Esophagus squamous epithelium (tissue), 4 donors: ENCODE data around the gene PLK1.

Experiments used
- POLR2A ChIP-seq, 4 donors: fragments of 450-650 bp; IDR thresholded peaks; one replicate each; pipeline ENCODE4 v1.6.1; 2017; ENCODE audit warnings: antibody characterized with exemption in 4 of 4, mild to moderate bottlenecking in 4 of 4, moderate library complexity in 3 of 4
- TF ChIP-seq, protein P1 (sequence below), 6 experiments: fragments of 450-650 bp in 4 of 6; fragments of 200-600 bp in 2 of 6; sonication (generic) in 2 of 6; IDR thresholded peaks; one replicate each; pipeline ENCODE4 v1.5.1; 2016 to 2019; ENCODE audit warnings: antibody characterized with exemption in 6 of 6, mild to moderate bottlenecking in 4 of 6, moderate library complexity in 4 of 6

- TF ChIP-seq, protein P1, sequence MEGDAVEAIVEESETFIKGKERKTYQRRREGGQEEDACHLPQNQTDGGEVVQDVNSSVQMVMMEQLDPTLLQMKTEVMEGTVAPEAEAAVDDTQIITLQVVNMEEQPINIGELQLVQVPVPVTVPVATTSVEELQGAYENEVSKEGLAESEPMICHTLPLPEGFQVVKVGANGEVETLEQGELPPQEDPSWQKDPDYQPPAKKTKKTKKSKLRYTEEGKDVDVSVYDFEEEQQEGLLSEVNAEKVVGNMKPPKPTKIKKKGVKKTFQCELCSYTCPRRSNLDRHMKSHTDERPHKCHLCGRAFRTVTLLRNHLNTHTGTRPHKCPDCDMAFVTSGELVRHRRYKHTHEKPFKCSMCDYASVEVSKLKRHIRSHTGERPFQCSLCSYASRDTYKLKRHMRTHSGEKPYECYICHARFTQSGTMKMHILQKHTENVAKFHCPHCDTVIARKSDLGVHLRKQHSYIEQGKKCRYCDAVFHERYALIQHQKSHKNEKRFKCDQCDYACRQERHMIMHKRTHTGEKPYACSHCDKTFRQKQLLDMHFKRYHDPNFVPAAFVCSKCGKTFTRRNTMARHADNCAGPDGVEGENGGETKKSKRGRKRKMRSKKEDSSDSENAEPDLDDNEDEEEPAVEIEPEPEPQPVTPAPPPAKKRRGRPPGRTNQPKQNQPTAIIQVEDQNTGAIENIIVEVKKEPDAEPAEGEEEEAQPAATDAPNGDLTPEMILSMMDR (IDR thresholded peaks at IDR 0.05) = peak in 1 of 6 experiments; percentile 3
- TF ChIP-seq POLR2A (IDR thresholded peaks at IDR 0.05) = no peak
Measured at GRCh38 chr16:23728112-23728477, 49.4 kb downstream of the PLK1 start.
